Stimulated activated CD8-positive, alpha-beta memory T cell treated with anti-CD3 and anti-CD28 coated beads, Interleukin-2, amount 100 ng/mL, for 1 hour (primary cell): Measurements from ENCODE around the gene MAOB.
"Not testable (repeated sequence)": the region's sequence is repeated elsewhere in the genome, so short reads cannot be mapped to it uniquely, and the experiment has no call there.

Source experiments
- DNase-seq, 2 donors: peaks; one replicate each; pipeline ENCODE4 v3.0.0-alpha.2; 2020; ENCODE audit warnings: low read depth in 2 of 2

MAOB gene

DNA sequence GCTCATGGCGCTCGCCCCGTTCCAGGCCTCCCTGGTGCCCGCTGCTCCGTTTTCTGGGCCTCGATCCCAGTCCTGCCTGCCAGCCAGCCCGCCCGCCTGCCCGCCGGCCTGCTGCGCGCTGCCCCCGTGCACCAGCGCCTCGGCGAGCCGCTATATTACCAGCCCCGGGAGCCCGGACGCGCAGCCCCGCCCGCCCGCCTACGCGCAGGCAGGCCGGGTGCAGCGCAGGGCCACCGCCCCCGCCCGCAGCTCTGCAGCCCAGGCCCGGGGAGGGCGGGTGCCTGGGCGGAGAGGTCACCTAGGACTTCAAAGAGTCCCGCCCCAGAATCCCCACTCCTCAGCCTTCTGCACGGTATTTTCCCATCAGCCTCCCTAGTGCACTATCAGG lies at the start of gene MAOB:
MAOB (minus strand) TSS at position 157 of the 388 bp plus-strand sequence; CDS start at position 6, 151 bp downstream.
- DNase-seq: no peak

DNA sequence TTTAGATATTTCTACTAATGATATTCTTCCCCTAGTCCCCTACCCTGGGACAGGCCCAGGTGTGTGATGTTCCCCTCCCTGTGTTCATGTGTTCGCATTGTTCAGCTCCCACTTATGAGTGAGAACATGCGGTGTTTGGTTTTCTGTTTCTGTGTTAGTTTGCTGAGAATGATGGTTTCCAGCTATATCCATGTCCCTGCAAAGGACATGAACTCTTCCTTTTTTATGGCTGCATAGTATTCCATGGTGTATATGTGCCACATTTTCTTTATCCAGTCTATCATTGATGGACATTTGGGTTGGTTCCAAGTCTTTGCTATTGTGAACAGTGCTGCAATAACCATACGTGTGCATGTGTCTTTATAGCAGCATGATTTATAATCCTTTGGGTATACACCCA lies 39.8 kb upstream of the MAOB start:
- not testable (repeated sequence) for DNase-seq

DNA sequence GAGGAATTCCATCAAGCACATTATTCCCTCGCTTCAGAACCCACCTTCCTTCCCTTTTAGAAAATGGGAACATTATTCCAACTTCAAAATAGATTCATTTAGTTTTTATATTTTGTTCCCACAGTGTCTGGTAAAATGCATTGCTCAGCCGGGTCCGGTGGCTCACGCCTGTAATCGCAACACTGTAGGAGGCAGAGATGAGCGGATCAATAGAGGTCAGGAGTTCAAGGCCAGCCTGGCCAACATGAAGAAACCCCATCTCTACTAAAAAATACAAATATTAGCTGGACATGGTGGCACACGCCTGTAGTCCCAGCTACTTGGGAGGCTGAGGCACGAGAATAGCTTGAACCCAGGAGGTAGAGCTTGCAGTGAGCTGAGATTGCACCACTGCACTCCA lies 28.5 kb upstream of the MAOB start:
- not testable (repeated sequence) for DNase-seq

DNA sequence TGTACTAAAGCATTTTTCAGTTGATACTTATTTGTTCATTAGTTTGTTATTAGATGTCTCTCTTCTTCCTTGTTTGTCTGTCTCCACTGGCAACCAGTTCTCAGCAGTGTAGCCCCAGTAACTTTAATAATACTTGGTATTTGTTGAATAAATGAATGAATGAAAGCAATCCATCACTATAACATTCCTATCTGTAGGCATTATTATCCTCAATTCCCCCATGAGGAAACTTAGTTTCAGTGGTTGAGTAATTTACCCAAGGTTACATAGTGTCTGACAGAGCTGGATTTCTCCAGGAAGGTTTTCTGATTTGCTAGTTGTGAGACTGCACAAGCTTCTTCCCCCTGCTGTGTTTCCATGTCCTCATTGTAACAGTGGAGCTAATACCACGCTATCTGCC lies 27.8 kb upstream of the MAOB start:
- DNase-seq: no peak

DNA sequence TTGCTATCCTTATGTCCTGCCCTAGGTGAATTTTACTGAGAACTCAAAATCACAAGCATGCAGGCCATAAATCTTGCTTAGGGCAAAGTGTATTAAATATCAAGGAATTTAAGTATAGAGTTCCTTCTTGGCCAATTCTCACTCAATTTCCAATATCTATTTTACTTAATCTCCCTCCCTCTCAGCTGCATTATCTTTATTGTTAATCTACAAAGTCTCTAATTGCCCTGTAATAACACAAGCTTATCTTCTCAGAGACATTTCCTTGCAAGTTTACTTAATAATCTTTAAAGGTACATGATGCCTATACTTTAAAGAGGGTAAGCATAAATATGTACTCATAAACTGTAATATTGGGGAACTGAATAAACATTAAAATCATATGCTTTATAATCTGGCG lies 26.9 kb upstream of the MAOB start:
- no peak for DNase-seq

DNA sequence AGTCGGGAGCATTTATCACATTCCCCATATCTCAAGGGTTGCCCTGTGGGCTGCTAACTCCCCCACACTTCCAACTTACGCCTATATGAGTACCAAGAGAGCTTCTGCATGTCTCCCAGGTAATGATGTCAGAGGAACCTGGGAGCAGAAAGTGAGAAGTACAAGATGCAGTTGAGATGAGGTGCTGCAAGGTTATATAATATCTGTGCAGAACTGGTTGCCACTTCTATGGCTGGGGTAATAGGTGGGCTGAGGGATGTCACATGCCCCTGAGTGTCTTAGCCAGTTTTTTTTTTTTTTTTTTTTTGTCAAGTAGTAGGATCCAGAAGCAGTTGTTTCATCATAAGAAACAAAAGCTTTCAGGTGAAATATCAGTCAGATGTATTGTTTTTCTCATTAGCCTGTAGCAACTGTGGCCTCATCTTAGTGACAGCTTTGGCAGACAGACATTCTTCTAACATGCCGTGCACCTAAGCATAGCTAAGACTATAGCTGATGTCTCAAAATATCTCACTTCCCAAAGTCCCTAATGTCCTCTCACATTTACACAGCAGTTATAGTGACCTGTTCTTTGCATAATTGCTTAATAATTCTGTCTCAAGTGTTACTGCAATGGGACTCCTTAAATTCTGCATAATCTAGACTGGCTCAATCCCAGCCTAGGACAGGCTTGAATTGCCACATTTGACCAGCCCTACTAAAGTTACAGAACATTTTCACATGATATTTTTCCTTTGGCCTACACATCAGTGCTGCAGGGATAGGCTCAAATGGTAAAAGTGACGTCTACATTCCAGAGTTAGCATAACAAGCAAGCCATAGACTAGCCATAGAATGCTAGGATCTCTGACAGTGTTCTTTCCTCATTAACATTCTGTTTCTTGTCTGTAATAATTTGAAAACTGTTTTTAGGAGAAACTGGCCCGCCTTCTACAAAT lies 17.9 kb upstream of the MAOB start:
- DNase-seq: no peak

DNA sequence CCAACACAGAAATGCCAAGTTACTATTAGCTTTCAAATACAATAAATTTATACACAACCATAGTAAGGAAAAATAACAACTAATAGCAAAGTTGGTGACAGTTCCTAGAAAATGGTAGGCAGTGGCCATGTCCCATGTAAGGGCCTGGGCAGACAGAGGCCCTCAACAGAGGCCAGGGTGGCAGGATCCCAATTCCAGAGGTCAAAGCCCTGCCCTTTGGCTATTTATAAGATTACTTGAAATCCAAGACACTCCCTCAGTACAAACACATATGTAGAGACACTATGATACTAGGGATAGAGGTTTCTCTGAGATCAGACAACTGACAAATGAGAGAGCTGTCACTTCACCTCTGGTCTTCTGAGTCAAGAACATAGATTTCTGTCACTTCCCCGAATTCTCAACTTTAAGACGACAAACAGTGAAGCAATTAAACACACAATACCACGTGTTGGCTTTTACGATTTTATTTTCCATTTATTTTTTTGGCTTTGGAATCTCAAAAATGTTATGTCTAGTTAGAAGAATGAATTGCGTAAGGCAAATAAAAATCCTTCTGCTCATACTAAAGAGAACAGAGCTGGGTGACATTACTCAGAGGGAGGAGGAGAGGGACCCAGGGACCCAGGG lies 16.3 kb upstream of the MAOB start:
- DNase-seq: no peak

DNA sequence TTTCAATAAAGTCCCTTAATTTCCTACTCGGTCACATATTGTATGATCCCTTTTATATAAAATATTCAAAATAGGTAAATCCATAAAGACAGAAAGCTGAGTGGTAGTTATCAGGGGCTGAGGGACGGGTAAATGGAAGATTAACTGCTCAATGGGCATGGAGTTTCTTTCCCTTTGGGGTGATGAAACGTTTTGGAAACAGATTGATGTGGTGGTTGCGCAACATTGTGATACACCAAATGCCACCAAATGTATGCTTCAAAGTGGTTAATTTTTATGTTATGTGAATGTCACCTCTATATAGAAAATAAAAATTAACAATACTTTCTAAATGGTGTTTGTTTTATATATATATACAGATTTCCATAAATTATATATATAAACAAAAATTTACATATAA lies 15.0 kb upstream of the MAOB start:
- DNase-seq: no peak

DNA sequence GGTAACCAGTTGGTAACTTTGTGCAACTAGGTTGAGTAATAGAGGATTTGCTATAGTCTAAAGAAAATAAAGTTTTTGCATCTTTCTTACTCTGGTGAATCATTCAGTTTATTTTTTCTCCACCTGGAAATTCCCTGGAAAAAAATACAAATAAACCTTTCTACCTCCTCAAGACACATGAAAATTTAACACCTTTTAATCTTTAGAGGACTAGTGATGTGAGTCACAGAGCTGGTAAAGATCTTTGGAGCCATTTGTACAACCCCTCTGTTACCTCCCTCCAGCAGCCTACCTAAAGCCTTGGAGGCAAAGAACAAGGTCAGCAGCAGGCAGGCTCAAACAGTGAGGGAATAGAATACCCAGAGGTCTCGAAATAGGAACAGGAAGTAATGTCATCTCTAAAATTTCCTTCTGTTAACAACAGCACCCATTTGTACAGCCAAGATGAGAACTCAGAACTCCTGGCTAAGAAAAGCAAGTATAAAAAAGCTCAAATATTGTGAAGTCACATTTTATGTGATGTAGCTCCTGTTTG lies 10.2 kb upstream of the MAOB start:
- no peak for DNase-seq

DNA sequence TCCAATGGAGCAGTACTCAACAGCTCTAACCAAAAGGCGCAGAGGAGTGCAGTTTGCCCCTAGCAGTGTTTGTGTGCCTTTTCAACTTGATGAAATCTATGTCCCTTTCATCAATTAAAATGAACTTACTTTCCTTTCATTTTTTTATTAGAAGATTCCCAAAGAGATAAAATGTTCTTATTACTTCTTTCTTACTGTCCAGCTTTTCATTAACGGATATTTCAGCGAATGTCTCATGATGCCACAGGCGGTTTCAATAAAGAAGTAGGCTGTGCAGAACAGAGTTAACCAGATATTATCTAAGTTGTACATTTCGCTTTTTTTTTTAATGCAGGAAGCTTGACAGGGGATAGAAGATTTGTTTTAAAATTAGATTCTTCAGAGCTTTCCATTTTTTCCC lies 3.4 kb upstream of the MAOB start:
- no peak for DNase-seq

DNA sequence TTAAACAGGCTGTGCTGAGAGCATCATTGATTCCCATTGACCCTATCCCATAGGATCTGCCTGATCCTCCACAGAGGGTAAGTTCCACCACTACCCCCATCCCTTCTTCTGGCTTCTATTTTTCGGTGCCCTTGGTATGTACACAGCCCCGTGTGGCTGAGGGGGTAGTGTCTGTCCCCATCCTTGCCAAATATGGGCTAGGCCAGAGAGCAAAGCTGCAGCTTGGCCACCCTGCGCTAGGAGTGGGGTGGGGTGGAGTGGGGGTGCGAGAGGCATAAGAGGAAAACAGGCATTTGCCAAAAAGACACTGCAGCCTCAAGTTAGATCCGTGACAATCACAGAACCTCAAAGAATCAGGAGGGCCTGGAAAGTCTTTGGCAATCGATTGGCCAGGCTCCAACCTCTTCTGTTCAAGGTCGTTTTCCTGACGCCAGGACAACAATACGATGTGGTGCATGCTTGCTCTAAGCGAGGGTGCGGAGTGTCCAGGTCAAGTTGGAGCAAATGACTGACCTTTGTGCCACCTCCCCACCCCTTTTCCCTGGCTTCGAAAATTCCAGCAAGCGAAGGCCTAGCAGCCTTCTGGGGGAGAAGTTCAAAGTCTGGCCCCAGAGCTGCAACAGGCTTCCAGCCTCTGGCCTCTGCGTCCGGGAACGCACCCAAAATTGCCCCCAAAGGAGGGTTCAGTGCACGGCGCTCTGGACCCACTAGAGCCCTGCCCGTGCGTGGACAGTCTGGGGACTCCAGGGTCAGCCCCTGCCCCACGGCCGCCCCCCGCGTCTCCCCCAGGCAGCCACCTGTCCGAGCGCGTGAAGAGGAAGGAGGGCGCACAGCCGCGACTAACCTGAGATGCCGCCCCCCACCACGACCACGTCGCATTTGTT lies 598 bp downstream of the MAOB start:
- DNase-seq: no peak

DNA sequence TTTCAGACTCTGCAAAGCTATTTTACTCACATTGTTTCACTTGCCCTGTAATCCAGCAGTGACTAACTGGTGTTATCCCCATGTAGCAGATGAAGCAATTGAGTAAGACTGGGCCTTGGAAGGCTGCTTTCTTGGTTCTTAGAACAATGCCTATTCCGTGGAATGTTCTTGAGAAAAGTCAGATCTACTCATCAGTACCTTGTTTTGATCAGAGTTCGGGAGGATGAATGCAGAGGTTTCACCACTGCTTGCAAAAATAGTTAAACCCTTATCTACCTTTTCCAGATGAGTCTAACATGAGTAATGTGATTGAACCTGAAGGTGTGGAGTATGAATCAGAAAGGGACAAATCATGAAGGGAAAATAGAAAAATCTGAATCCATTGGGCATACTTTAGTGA lies 1.8 kb downstream of the MAOB start:
- DNase-seq: no peak

DNA sequence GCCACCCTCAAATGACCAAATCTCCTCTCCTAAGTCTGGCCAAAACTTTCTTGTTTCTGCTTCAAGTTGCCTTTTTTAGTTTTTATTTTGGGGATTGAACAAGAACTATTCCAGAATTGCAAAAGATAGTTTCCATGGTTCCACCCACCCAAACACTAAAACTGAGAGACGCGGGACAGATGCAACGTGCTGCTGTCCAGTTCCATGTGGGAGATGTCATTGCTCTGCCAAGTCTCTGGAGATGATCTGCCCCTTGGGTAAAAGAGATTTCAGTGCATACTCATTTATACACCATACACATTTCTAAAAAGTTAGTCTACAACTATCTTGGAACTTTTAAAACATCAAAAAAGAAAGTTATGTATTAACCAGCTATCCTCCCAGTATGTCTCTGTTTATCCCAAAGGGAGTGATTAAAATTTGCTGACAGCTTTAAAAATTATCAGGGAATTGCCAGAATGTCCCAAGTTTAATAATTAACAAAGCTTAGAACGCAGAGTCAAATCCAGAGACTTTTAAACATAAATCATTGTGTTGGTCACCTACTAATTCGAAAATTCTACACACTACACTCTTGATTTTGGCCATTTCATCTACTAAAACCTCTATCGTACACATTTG lies 3.2 kb downstream of the MAOB start:
- DNase-seq: no peak

DNA sequence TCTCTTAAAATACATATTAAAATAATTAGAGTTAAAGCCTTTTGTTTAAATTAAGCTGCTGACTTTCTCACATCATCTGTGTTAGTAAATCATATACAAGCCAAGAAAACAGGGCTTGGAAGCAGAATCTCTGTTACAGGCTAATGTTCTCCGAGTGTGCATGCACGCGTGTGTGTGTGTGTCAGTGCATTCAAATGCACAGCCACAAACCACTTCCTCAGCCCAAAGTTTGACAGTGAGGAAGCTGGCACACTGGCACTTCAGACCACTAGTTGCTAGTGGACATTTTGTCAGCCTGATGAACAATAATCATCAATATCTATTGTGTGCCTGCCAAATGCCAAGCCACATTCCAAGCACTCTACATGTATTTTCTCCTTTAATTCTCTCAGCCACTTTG lies 5.6 kb downstream of the MAOB start:
- no peak for DNase-seq

DNA sequence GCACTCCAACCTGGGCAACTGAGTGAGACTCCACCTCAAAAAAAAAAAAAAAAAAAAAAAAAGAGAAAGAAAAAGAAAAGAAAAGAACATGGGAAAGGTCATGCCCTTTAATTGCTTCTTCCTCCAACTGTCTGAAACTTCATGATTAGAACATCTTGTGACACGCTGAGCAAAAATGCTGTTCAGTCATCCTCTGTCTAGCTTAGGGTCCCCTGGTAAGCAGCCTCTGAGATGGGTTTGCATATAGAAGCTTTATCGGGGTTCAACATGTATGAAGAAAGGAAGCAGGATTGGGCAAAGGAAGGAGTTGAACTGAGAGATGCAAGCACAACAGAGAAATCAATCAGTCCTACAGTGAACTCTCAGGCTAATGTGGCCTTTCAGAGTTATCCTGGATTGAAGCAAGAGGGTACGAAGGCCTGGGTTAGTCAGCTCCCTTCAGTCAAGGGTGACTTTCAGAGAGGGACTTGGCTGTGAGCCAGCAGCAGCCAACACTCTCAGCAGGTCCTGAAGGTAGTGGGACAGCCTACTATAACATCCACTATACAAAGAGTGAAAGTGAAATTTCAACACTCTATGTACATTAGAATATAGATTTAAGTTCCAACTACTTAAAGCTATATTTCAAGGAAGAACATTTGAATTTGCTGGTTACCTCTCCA lies 11.4 kb downstream of the MAOB start:
- DNase-seq: no peak

DNA sequence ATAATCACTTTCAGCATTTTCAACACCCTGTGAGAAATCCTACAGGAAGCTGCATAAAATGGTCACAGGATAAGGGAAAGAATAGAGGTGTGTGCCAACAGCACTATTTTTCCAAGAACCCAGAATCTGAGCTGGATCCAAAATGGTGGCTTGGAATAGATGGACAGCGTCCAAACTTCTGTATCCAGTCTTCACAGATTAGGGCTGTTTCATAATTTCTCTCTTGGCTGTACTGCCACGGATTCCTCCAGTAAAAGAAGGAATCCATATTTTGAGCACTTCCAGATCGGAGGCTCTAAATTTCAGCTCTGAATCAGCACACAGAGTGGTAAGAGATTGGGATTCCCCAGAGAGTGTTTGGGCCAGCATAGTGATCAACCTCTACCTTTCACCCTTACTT lies 12.2 kb downstream of the MAOB start:
- no peak for DNase-seq

DNA sequence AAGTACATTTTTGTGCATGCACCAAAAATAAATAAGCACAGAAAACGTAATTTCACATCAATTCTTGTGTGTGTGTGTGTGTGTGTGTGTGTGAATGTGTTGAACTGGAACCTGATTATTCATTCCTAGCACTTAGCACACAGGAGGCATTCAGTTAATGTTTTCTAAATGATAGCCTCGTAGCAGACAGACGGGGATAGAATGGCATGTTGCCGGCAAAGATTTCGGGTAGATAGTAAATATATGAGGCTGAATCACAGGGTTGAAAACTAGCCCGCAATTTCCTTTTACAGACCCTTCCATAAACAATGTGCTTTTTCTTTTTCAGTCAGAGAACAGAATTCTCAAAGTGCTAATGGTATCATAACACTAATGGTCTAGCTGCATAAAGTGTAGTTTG lies 13.5 kb downstream of the MAOB start:
- no peak for DNase-seq

DNA sequence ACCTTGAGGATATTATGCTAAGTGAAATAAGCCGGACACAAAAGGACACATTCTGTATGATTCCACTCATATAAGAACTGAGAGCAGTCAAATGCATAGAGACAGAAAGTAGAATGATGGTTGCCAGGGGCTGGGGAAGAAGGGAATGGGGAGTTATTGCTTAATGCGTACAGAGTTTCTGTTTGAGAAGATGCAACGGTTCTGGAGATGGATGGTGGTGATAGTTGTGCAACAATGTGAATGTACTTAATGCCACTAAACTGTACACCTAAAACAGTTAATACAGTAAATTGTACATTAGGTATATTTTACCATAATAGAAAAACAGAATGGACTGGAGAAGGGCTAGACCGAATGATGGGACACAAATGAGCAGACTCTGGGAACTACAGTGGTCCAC lies 15.8 kb downstream of the MAOB start:
- DNase-seq: no peak

DNA sequence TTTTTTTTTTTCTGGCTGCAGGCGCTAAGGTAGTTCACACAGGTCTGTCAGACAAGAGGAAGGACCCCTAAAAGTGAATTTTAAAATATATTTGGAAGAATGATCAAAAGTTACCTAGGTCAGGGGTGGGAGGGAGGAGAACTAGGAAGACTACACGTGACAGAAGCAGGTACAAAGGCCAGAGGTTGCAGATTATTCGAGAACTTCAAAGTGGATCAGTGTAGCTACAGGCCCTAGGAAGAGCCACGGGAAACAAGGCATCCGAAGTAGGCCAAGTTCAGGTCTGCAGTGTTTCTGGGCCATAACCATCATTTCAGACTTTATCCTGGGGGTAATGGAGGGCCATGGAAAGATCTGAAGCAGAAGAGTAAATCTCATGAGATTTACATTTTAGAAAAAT lies 16.5 kb downstream of the MAOB start:
- DNase-seq: no peak

DNA sequence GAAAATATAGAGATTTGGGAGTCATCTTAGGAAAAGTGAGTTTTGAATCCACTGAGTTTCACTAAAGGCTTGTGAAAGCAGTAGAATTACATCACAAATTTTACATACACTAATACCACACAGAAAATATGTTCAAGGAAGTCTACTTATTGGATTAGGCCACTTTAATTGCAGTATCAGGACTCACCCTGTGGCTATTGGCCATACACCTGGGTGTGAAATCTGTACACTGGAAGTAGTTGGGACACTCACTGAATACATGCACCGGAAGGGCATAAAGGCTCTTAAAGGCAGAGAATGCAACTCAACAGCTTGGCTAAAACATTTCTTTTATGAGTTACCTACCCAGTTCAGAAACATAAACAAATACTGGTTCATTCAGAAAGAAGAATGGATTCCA lies 19.8 kb downstream of the MAOB start:
- no peak for DNase-seq

DNA sequence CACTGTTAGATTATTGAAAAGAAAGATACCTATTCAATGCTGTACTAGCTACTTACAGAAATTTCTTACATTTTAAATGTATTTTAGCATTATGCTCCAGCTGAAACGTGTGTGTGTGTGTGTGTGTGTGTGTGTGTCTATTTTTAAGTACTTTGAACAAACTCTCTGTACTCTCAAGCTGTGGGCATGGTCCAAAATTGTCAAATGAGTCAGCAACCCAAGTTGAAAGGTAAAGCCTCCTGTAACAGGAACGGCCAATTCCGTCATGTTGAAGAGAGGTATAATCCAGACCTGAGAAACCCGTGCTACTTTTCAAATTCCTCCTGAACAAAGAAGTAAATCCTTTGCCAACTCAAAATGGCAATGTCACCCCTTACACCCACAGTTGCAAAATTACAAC lies 20.5 kb downstream of the MAOB start:
- DNase-seq: no peak
